HepG2 (cell line): ENCODE measurements around the gene RNF38. TPM values are rescaled to one million over a fixed set of nuclear protein-coding genes. Genes with fewer than 3 reads are reported as not detected.

ENCODE experiments used
- AHR ChIP-seq: IDR thresholded peaks from 2 replicates; pipeline ENCODE4 v1.6.1; 2018; ENCODE audit warnings: missing genetic modification reagents, missing compliant biosample characterization
- EP300 ChIP-seq, 3 experiments: sonication (generic) in 1 of 3; formaldehyde crosslinking in 1 of 3; IDR thresholded peaks; 2 replicates each; pipeline versions ENCODE4 v1.5.1 to v1.6.1; 2011 to 2020; ENCODE audit warnings: low read depth in 2 of 3, low read length in 2 of 3, borderline replicate concordance in 1 of 3, improper control_type of control experiment in 1 of 3, mild to moderate bottlenecking in 1 of 3, missing genetic modification reagents in 1 of 3, moderate library complexity in 1 of 3
- IKZF1 ChIP-seq: fragments of 450-650 bp; IDR thresholded peaks from 2 replicates; pipeline ENCODE4 v1.7.1; 2016
- IKZF4 ChIP-seq: sonication (generic); formaldehyde crosslinking; IDR thresholded peaks from 2 replicates; pipeline ENCODE4 v1.5.1; 2020; ENCODE audit warnings: borderline replicate concordance, mild to moderate bottlenecking, low read depth, missing genetic modification reagents; ENCODE audit errors: not compliant biosample characterization
- KLF9 ChIP-seq: IDR thresholded peaks from 2 replicates; pipeline ENCODE4 v1.6.1; 2016; ENCODE audit warnings: low read depth
- SALL1 ChIP-seq: sonication (generic); formaldehyde crosslinking; IDR thresholded peaks from 2 replicates; pipeline ENCODE4 v1.8.0; 2022; ENCODE audit warnings: mild to moderate bottlenecking, missing genetic modification reagents
- SATB2 ChIP-seq: sonication (generic); formaldehyde crosslinking; IDR thresholded peaks from 2 replicates; pipeline ENCODE4 v1.5.0; 2020; ENCODE audit warnings: missing genetic modification reagents
- ZNF101 ChIP-seq: sonication (generic); formaldehyde crosslinking; IDR thresholded peaks from 2 replicates; pipeline ENCODE4 v1.4.0; 2020; ENCODE audit warnings: mild to moderate bottlenecking, low read depth, missing genetic modification reagents, borderline replicate concordance
- ZNF547 ChIP-seq: sonication (generic); formaldehyde crosslinking; IDR thresholded peaks from 2 replicates; pipeline ENCODE4 v1.5.1; 2020; ENCODE audit warnings: mild to moderate bottlenecking, missing genetic modification reagents
- ZNF563 ChIP-seq: sonication (generic); formaldehyde crosslinking; IDR thresholded peaks from 2 replicates; pipeline ENCODE4 v1.8.0; 2022; ENCODE audit warnings: mild to moderate bottlenecking, moderate library complexity, missing genetic modification reagents
- polyA plus RNA-seq, 8 experiments: library from polyadenylated mRNA; depleted of rRNA in 3 of 8; stranded (reverse) in 7 of 8; unstranded in 1 of 8; fragments of >200 nt; fragmentation: Illumina TruSeq in 4 of 8; extraction: Trizol in 4 of 8; gene quantifications; 2 replicates each; pipeline versions ENCODE4 v1.2.1 to v1.2.3, GENCODE V29; 2011 to 2016; ENCODE audit warnings: low read depth in 4 of 8, missing spikeins in 1 of 8, mixed read lengths in 1 of 8; ENCODE audit not compliant: insufficient read depth in 1 of 8
- total RNA-seq, 5 experiments: library from RNA; depleted of rRNA; stranded (reverse); fragments of >200 nt; fragmentation: Illumina TruSeq; extraction: Trizol; gene quantifications; 2 replicates each; pipeline ENCODE4 v1.2.3, GENCODE V29; 2016; ENCODE audit warnings: low read depth in 1 of 5
- TF ChIP-seq, protein P1 (sequence below): sonication (generic); formaldehyde crosslinking; IDR thresholded peaks from 2 replicates; pipeline ENCODE4 v1.9.0; 2022; ENCODE audit warnings: missing genetic modification reagents, mild to moderate bottlenecking, borderline replicate concordance
- TF ChIP-seq, protein P2 (sequence below): sonication (generic); formaldehyde crosslinking; IDR thresholded peaks from 2 replicates; pipeline ENCODE4; 2020; ENCODE audit warnings: missing genetic modification reagents, mild to moderate bottlenecking, borderline replicate concordance
- TF ChIP-seq, protein P3 (sequence below): sonication (generic); formaldehyde crosslinking; IDR thresholded peaks from 2 replicates; pipeline ENCODE4 v1.4.0; 2020; ENCODE audit warnings: mild to moderate bottlenecking, missing genetic modification reagents
- TF ChIP-seq, protein P4 (sequence below): sonication (generic); formaldehyde crosslinking; IDR thresholded peaks from 2 replicates; pipeline ENCODE4 v1.5.0; 2020; ENCODE audit warnings: mild to moderate bottlenecking, missing genetic modification reagents, moderate library complexity

RNF38 gene
- total and polyA plus RNA-seq, 2 of the 13 experiments (the other 11 are each of a cell fraction or from before 2014, with no cell fraction given) = 9.1 to 32.1 TPM

DNA sequence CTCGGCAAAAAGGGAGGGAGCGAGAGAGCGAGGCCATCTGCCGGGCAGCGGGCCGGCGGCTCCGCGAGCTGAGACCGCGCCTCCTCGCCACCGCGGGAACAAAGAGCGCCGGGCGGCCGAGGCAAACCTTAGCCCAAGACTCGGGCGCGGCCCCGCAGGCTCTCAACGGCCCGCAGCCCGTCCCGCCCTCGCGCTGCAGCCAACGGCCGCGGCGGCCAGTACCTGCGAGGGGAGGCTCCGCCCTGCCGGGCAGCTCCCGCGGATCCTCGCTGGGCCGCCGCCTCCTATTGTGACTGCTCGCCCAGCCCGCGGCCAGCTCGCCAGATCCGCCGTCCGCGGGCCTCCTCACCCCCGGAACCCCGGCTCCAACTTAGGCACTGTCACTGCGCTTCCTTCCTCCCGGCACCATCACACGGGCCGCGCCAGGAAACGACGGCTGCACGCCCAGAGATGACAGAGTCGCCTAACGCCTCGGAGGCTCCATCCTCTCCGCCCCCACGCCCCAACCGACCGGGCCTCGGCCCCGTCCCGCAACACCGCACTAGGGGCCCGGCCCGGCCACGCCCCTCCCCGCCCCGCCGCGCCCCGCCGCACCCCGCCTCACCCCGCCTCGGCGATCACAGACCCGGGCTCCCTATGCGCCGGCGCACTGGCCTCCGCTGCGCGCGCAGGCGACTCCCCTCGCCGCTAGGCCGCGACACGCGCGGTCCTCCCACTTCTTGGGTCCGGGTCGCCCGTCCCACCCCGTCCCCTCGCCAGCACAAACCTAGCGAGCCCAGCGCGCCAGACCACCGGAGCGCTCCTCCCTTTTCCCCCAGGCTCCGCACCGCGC is 479 bp upstream of the RNF38 start (continued):
- TF ChIP-seq, protein P1, sequence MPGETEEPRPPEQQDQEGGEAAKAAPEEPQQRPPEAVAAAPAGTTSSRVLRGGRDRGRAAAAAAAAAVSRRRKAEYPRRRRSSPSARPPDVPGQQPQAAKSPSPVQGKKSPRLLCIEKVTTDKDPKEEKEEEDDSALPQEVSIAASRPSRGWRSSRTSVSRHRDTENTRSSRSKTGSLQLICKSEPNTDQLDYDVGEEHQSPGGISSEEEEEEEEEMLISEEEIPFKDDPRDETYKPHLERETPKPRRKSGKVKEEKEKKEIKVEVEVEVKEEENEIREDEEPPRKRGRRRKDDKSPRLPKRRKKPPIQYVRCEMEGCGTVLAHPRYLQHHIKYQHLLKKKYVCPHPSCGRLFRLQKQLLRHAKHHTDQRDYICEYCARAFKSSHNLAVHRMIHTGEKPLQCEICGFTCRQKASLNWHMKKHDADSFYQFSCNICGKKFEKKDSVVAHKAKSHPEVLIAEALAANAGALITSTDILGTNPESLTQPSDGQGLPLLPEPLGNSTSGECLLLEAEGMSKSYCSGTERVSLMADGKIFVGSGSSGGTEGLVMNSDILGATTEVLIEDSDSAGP (CRISPR knock-in tag) = peak; percentile 73; the same call in 1 of the 2 replicates
- TF ChIP-seq, protein P2, sequence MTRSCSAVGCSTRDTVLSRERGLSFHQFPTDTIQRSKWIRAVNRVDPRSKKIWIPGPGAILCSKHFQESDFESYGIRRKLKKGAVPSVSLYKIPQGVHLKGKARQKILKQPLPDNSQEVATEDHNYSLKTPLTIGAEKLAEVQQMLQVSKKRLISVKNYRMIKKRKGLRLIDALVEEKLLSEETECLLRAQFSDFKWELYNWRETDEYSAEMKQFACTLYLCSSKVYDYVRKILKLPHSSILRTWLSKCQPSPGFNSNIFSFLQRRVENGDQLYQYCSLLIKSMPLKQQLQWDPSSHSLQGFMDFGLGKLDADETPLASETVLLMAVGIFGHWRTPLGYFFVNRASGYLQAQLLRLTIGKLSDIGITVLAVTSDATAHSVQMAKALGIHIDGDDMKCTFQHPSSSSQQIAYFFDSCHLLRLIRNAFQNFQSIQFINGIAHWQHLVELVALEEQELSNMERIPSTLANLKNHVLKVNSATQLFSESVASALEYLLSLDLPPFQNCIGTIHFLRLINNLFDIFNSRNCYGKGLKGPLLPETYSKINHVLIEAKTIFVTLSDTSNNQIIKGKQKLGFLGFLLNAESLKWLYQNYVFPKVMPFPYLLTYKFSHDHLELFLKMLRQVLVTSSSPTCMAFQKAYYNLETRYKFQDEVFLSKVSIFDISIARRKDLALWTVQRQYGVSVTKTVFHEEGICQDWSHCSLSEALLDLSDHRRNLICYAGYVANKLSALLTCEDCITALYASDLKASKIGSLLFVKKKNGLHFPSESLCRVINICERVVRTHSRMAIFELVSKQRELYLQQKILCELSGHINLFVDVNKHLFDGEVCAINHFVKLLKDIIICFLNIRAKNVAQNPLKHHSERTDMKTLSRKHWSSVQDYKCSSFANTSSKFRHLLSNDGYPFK (CRISPR knock-in tag) = 0 out of 2 replicates have a peak, but pooled peaks have one; percentile 27
- 0 out of 2 replicates have a peak, but pooled peaks have one; percentile 32 for TF ChIP-seq SATB2 (CRISPR knock-in tag)
- TF ChIP-seq, protein P3, sequence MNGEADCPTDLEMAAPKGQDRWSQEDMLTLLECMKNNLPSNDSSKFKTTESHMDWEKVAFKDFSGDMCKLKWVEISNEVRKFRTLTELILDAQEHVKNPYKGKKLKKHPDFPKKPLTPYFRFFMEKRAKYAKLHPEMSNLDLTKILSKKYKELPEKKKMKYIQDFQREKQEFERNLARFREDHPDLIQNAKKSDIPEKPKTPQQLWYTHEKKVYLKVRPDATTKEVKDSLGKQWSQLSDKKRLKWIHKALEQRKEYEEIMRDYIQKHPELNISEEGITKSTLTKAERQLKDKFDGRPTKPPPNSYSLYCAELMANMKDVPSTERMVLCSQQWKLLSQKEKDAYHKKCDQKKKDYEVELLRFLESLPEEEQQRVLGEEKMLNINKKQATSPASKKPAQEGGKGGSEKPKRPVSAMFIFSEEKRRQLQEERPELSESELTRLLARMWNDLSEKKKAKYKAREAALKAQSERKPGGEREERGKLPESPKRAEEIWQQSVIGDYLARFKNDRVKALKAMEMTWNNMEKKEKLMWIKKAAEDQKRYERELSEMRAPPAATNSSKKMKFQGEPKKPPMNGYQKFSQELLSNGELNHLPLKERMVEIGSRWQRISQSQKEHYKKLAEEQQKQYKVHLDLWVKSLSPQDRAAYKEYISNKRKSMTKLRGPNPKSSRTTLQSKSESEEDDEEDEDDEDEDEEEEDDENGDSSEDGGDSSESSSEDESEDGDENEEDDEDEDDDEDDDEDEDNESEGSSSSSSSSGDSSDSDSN (CRISPR knock-in tag) = peak; percentile 93
- TF ChIP-seq, protein P4, sequence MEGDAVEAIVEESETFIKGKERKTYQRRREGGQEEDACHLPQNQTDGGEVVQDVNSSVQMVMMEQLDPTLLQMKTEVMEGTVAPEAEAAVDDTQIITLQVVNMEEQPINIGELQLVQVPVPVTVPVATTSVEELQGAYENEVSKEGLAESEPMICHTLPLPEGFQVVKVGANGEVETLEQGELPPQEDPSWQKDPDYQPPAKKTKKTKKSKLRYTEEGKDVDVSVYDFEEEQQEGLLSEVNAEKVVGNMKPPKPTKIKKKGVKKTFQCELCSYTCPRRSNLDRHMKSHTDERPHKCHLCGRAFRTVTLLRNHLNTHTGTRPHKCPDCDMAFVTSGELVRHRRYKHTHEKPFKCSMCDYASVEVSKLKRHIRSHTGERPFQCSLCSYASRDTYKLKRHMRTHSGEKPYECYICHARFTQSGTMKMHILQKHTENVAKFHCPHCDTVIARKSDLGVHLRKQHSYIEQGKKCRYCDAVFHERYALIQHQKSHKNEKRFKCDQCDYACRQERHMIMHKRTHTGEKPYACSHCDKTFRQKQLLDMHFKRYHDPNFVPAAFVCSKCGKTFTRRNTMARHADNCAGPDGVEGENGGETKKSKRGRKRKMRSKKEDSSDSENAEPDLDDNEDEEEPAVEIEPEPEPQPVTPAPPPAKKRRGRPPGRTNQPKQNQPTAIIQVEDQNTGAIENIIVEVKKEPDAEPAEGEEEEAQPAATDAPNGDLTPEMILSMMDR = peak; percentile 45
- TF ChIP-seq ZNF547 (CRISPR knock-in tag) = peak; percentile 45
- no peak for TF ChIP-seq ZNF101 (CRISPR knock-in tag)
- TF ChIP-seq SALL1 (CRISPR knock-in tag) = peak; percentile 82
- 0 out of 2 replicates have a peak, but pooled peaks have one; percentile 43 for TF ChIP-seq KLF9 (CRISPR knock-in tag)
- TF ChIP-seq AHR (CRISPR knock-in tag) = peak; percentile 66; the same call in 1 of the 2 replicates
- peak; percentile 79 for TF ChIP-seq ZNF563
- no peak for TF ChIP-seq IKZF1
- peak; percentile 30 for TF ChIP-seq IKZF4 (CRISPR knock-in tag)
- TF ChIP-seq EP300 (IDR thresholded peaks at IDR 0.05; ENCODE audit: low read depth in 2 of 2, low read length in 2 of 2) = peak; percentile 8 to 34; a peak in 1 of 4 replicates
- no peak; the same call in 1 of the 2 replicates for TF ChIP-seq EP300 (CRISPR knock-in tag; IDR thresholded peaks at IDR 0.05; ENCODE audit: borderline replicate concordance)
